ENCODE data around the gene ZMAT2.

The ZMAT2 gene

GRCh38 chr5:140674629-140675028 lies 25.6 kb upstream of the ZMAT2 start:
- no peaks in the 10 kb centered on the region for H3K4me1 ChIP-seq (ENCODE audit: insufficient read depth, low read length)
- no peak overlapping the region for H3K4me2 ChIP-seq (ENCODE audit: insufficient read depth, low read length)
- H3K79me2 ChIP-seq (ENCODE audit: insufficient read depth, low read length), result no peaks in the 10 kb centered on the region
- DNase-seq (no peak), ATAC-seq (ENCODE audit: insufficient read depth, low read depth) (no peak)
- H3K4me3 ChIP-seq (ENCODE audit: low read depth in 1 of 2, low read length in 2 of 2), result no peak overlapping the region
- H3K9ac ChIP-seq (ENCODE audit: low read depth, low read length), result no peak overlapping the region
- H4K20me1 ChIP-seq (ENCODE audit: insufficient read depth, low read length), result 0 out of 2 replicates have a peak, but pooled peaks cover 4% of the 10 kb centered on the region
- H3K27me3 ChIP-seq (ENCODE audit: insufficient read depth, low read length, poor library complexity), result no peaks in the 10 kb centered on the region
- no peaks in the 10 kb centered on the region for H3K9me3 ChIP-seq (ENCODE audit: insufficient read depth, low read length, severe bottlenecking)
- TF ChIP-seq CTCF (IDR thresholded peaks at IDR 0.05; ENCODE audit: borderline replicate concordance, extremely low read depth, low read length, poor library complexity, severe bottlenecking), result no peak
- TF ChIP-seq EZH2 (IDR thresholded peaks at IDR 0.05; ENCODE audit: borderline replicate concordance, low read depth, low read length, severe bottlenecking), result no peak
- no peak overlapping the region for H3K27ac ChIP-seq (ENCODE audit: low read length)
- H2AFZ ChIP-seq (ENCODE audit: low read depth, low read length), result no peak overlapping the region
- H3K36me3 ChIP-seq (ENCODE audit: insufficient read depth, low read length), result peaks cover 88% of the 10 kb centered on the region

DNA sequence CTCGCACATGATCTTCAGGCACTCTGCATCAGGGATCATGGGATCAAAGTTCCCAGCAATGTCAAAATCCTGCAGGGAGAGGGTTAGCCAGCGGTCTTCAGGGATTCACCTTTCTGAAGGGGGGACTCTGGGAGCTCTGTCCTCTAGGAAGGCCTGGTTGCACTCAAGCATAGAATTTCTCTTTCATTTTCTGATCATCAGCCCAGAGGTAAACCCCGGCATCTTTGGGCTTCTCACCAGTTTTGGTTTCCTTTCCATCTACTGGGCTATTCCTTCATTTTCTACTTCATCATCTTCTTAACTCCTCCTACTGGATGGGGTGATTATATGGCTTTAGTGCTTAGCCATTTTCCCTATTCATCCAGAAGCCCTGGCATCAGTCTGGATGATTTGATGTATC lies 22.3 kb upstream of the ZMAT2 start:
- Histone ChIP-seq H2AFZ (ENCODE audit: low read depth, low read length) (no peak overlapping the region), H3K9ac (ENCODE audit: low read depth, low read length) (no peak overlapping the region), H3K4me1 (ENCODE audit: insufficient read depth, low read length) (no peaks in the 10 kb centered on the region), H3K27ac (ENCODE audit: low read length) (no peak overlapping the region), H3K27me3 (ENCODE audit: insufficient read depth, low read length, poor library complexity) (no peaks in the 10 kb centered on the region), H4K20me1 (ENCODE audit: insufficient read depth, low read length) (no peaks in the 10 kb centered on the region), H3K4me2 (ENCODE audit: insufficient read depth, low read length) (no peak overlapping the region), H3K4me3 (ENCODE audit: low read depth in 1 of 2, low read length in 2 of 2) (no peak overlapping the region), H3K9me3 (ENCODE audit: insufficient read depth, low read length, severe bottlenecking) (no peaks in the 10 kb centered on the region), H3K79me2 (ENCODE audit: insufficient read depth, low read length) (no peaks in the 10 kb centered on the region), H3K36me3 (ENCODE audit: insufficient read depth, low read length) (peaks cover 79% of the 10 kb centered on the region)
- ATAC-seq (ENCODE audit: insufficient read depth, low read depth) (no peak), DNase-seq (no peak)
- TF ChIP-seq CTCF (IDR thresholded peaks at IDR 0.05; ENCODE audit: borderline replicate concordance, extremely low read depth, low read length, poor library complexity, severe bottlenecking), result no peak
- no peak for TF ChIP-seq EZH2 (IDR thresholded peaks at IDR 0.05; ENCODE audit: borderline replicate concordance, low read depth, low read length, severe bottlenecking)

DNA sequence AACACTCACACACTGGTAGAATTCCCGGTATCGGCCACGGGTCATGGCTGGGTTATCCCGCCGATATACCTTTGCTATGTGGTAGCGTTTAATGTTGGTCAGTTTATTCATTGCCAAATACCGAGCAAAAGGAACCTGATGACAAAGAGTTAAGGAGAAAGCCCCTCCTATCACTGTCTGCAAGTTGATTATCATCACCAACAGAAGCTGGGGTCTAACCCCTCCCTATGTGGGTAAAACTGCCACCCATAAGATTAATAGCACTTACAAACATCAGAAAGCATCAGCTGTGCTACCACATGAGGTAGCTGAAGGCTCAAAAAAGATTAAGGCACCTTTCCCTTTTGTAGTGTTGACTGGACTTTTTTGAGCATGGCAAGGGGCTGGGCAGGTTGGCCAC lies 21.3 kb upstream of the ZMAT2 start:
- no peaks in the 10 kb centered on the region for H3K27me3 ChIP-seq (ENCODE audit: insufficient read depth, low read length, poor library complexity)
- H3K36me3 ChIP-seq (ENCODE audit: insufficient read depth, low read length), result peaks cover 76% of the 10 kb centered on the region
- DNase-seq (no peak), ATAC-seq (ENCODE audit: insufficient read depth, low read depth) (no peak)
- no peak overlapping the region for H2AFZ ChIP-seq (ENCODE audit: low read depth, low read length)
- no peak overlapping the region for H3K27ac ChIP-seq (ENCODE audit: low read length)
- H3K79me2 ChIP-seq (ENCODE audit: insufficient read depth, low read length), result no peaks in the 10 kb centered on the region
- no peaks in the 10 kb centered on the region for H4K20me1 ChIP-seq (ENCODE audit: insufficient read depth, low read length)
- H3K4me1 ChIP-seq (ENCODE audit: insufficient read depth, low read length), result no peaks in the 10 kb centered on the region
- TF ChIP-seq EZH2 (IDR thresholded peaks at IDR 0.05; ENCODE audit: borderline replicate concordance, low read depth, low read length, severe bottlenecking) (no peak), CTCF (IDR thresholded peaks at IDR 0.05; ENCODE audit: borderline replicate concordance, extremely low read depth, low read length, poor library complexity, severe bottlenecking) (no peak)
- H3K4me3 ChIP-seq (ENCODE audit: low read depth in 1 of 2, low read length in 2 of 2), result no peak overlapping the region
- no peak overlapping the region for H3K4me2 ChIP-seq (ENCODE audit: insufficient read depth, low read length)
- no peak overlapping the region for H3K9ac ChIP-seq (ENCODE audit: low read depth, low read length)
- H3K9me3 ChIP-seq (ENCODE audit: insufficient read depth, low read length, severe bottlenecking), result no peaks in the 10 kb centered on the region
